ENCODE measurements around the gene CDK2AP2.

DNA sequence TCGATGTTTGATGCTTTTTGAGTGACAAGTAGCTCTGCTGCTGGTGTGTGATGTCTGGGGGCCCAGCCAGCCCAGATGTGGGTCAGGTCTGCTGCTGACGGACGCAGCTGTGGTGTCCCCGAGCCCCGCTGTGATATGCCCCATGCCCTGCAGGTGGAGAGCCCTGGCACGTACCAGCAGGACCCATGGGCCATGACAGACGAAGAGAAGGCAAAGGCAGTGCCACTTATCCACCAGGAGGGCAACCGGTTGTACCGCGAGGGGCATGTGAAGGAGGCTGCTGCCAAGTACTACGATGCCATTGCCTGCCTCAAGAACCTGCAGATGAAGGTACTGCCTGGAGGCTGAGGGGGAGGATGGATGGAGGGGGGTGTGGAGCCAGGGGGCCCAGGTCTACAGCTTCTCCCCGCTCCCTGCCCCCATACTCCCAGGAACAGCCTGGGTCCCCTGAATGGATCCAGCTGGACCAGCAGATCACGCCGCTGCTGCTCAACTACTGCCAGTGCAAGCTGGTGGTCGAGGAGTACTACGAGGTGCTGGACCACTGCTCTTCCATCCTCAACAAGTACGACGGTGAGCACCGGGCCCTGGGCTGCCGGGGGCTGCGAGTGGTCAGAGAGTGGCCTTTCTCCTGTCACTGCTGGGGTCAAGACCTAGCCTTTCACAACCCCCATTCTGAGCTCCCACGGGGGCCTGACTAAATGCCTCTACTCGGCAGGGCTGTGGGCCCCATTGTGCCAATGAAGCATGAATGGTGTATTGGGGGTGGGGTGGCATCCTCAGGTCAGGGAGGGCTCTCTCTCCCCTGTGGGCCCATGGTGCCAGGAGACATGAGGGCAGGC, 17.9 kb downstream of the CDK2AP2 start:
- TF ChIP-seq, protein P1, sequence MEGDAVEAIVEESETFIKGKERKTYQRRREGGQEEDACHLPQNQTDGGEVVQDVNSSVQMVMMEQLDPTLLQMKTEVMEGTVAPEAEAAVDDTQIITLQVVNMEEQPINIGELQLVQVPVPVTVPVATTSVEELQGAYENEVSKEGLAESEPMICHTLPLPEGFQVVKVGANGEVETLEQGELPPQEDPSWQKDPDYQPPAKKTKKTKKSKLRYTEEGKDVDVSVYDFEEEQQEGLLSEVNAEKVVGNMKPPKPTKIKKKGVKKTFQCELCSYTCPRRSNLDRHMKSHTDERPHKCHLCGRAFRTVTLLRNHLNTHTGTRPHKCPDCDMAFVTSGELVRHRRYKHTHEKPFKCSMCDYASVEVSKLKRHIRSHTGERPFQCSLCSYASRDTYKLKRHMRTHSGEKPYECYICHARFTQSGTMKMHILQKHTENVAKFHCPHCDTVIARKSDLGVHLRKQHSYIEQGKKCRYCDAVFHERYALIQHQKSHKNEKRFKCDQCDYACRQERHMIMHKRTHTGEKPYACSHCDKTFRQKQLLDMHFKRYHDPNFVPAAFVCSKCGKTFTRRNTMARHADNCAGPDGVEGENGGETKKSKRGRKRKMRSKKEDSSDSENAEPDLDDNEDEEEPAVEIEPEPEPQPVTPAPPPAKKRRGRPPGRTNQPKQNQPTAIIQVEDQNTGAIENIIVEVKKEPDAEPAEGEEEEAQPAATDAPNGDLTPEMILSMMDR (IDR thresholded peaks at IDR 0.05): no peak
- no peak for TF ChIP-seq POLR2AphosphoS5 (IDR thresholded peaks at IDR 0.05)

All from upper lobe of left lung (tissue), 4 donors.